HG03460 (cell line): ENCODE measurements around the gene SGPL1.

Experiments
- ATAC-seq: cut with Tn5 transposase; IDR thresholded peaks from one replicate; pipeline ENCODE4 v1.9.1; 2021; ENCODE audit not compliant: unreplicated experiment

Gene SGPL1

GRCh38 chr10:70905071-70906021 lies 89.6 kb downstream of the SGPL1 start:
- no peak for ATAC-seq

- ATAC-seq, result no peak
Measured at GRCh38 chr10:70906031-70906783, 90.5 kb downstream of the SGPL1 start.

GRCh38 chr10:70906953-70907636 lies 91.3 kb downstream of the SGPL1 start:
- no peak for ATAC-seq

GRCh38 chr10:70907637-70908405 lies 92.1 kb downstream of the SGPL1 start:
- ATAC-seq, result no peak

GRCh38 chr10:70908406-70909296 lies 92.9 kb downstream of the SGPL1 start:
- no peak for ATAC-seq

- ATAC-seq, result no peak
Measured at GRCh38 chr10:70909326-70909935, 93.7 kb downstream of the SGPL1 start.

- ATAC-seq, result no peak
Measured at GRCh38 chr10:70910486-70911341, 95.0 kb downstream of the SGPL1 start.

GRCh38 chr10:70911386-70911785 lies 95.6 kb downstream of the SGPL1 start:
- no peak for ATAC-seq

- ATAC-seq, result no peak
Measured at GRCh38 chr10:70912556-70912955, 96.8 kb downstream of the SGPL1 start.

- ATAC-seq, result no peak
Measured at GRCh38 chr10:70913191-70913892, 97.6 kb downstream of the SGPL1 start.

- ATAC-seq, result no peak
Measured at GRCh38 chr10:70913893-70914240, 98.1 kb downstream of the SGPL1 start.

- ATAC-seq, result no peak
Measured at GRCh38 chr10:70914316-70914864, 98.6 kb downstream of the SGPL1 start.

- ATAC-seq, result no peak
Measured at GRCh38 chr10:70915206-70915605, 99.5 kb downstream of the SGPL1 start.

GRCh38 chr10:70915806-70916205 lies 100.1 kb downstream of the SGPL1 start:
- no peak for ATAC-seq

- ATAC-seq, result no peak
Measured at GRCh38 chr10:70916241-70916640, 100.5 kb downstream of the SGPL1 start.

- ATAC-seq, result no peak
Measured at GRCh38 chr10:70917226-70917625, 101.5 kb downstream of the SGPL1 start.

- no peak for ATAC-seq
Measured at GRCh38 chr10:70917635-70918034, 101.9 kb downstream of the SGPL1 start.
